ENCODE data around the gene EPHA4.

EPHA4 gene

GRCh38 chr2:221529177-221529942 lies 42.7 kb downstream of the EPHA4 start:
- H3K4me3 ChIP-seq (ENCODE audit: low read depth, low read length) = peak overlapping the region; percentile 24
- no peak for TF ChIP-seq CTCF (IDR thresholded peaks at IDR 0.05; ENCODE audit: low read depth, low read length)

GRCh38 chr2:221527776-221528309 lies 44.3 kb downstream of the EPHA4 start:
- TF ChIP-seq CTCF (IDR thresholded peaks at IDR 0.05; ENCODE audit: low read depth, low read length) = no peak
- no peak overlapping the region for H3K4me3 ChIP-seq (ENCODE audit: low read depth, low read length)

GRCh38 chr2:221524158-221524557 lies 47.9 kb downstream of the EPHA4 start:
- no peak for TF ChIP-seq CTCF (IDR thresholded peaks at IDR 0.05; ENCODE audit: low read depth, low read length)
- H3K4me3 ChIP-seq (ENCODE audit: low read depth, low read length) = no peak overlapping the region

GRCh38 chr2:221521233-221521845 lies 50.8 kb downstream of the EPHA4 start:
- H3K4me3 ChIP-seq (ENCODE audit: low read depth, low read length) = no peak overlapping the region
- TF ChIP-seq CTCF (IDR thresholded peaks at IDR 0.05; ENCODE audit: low read depth, low read length) = no peak

- no peak for TF ChIP-seq CTCF (IDR thresholded peaks at IDR 0.05; ENCODE audit: low read depth, low read length)
- H3K4me3 ChIP-seq (ENCODE audit: low read depth, low read length) = peak overlapping the region; percentile 37
Measured at GRCh38 chr2:221518935-221519625, 53.0 kb downstream of the EPHA4 start.

DNA sequence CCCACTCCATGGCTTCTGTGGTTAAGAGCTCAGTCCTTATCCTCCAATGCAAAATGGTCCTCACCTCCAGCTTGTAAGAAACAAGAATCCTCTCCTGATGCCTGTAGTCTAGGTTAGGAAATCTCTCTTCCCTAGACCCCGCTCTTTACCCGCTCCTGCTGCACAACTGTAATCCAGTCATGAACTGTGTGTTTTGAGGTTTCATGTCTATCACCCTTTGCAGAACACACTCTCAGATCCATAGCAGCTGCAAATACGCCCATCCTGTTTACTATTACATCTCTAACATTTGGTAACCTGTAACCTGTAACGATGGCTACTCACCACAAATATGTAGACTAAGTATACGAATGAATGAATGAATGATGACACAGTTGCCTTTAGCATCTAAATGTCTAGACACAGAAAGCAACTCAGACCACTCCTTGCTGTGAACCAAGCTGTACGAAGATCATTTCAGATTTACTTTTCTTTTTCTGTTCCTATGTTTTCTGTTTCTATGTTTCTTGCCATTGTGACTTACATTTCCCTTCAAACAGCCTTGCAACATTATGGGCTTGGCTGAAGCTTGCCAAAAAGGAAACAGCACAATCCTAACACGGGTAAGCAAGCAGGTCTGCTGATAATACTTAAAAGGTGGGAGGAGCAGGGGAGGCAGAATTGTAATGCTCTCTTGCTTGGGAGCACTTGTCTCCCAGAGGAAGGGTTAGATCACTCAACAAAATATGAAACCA lies 53.7 kb downstream of the EPHA4 start:
- no peak for TF ChIP-seq CTCF (IDR thresholded peaks at IDR 0.05; ENCODE audit: low read depth, low read length)
- peak overlapping the region; percentile 37 for H3K4me3 ChIP-seq (ENCODE audit: low read depth, low read length)

Measured in WI38 (cell line).